ENCODE results near the gene LRMDA. TPM values are rescaled to one million over a fixed set of nuclear protein-coding genes. Genes with fewer than 3 reads are reported as not detected.

LRMDA gene
- total and polyA plus RNA-seq, 10 of the 15 experiments (the other 5 are each of a cell fraction or from before 2014, with no cell fraction given): 0.07 to 0.54 (median 0.29) TPM; not detected in 4

- ChIA-PET RAD21 (ENCODE audit: unreplicated experiment) (no interaction called here), CTCF (no interaction called here), SMC1A (ENCODE audit: uncharacterized antibody, unreplicated experiment) (no interaction called here), POLR2A (no interaction called here)
- Histone ChIP-seq H3K4me3 (no peak overlapping the region), H3K36me3 (ENCODE audit: control insufficient read depth in 2 of 2, insufficient read depth in 2 of 2, low read length in 1 of 2) (no peaks in the 10 kb centered on the region), H3K27me3 (replicated peaks in 1 of 2; ENCODE audit: control insufficient read depth in 2 of 2, insufficient read depth in 2 of 2, low read length in 1 of 2) (no peaks in the 10 kb centered on the region), H2AFZ (ENCODE audit: control insufficient read depth, low read depth, low read length) (no peak overlapping the region), H3K27ac (ENCODE audit: control insufficient read depth, insufficient read depth) (no peak overlapping the region), H3K9me3 (replicated peaks; ENCODE audit: control insufficient read depth, insufficient read depth, low read length) (no peaks in the 10 kb centered on the region), H3K79me2 (ENCODE audit: control insufficient read depth, insufficient read depth, low read length) (no peaks in the 10 kb centered on the region), H3K9ac (ENCODE audit: control insufficient read depth, insufficient read depth, low read length) (no peak overlapping the region), H4K20me1 (ENCODE audit: control insufficient read depth, insufficient read depth) (no peaks in the 10 kb centered on the region), H3K4me1 (ENCODE audit: control insufficient read depth, insufficient read depth, low read length) (no peaks in the 10 kb centered on the region), H3K4me2 (ENCODE audit: control insufficient read depth, insufficient read depth) (no peak overlapping the region)
- WGBS (ENCODE audit: insufficient coverage, insufficient replicate concordance, low lambda C conversion rate, missing lambda C conversion rate): 56% methylated on average over 7 of the region's 7 CpGs
- no TSS peak for BruUV-seq (replicated peaks)
- intact Hi-C loops (cut with micrococcal nuclease; ENCODE audit: unreplicated experiment) (no loop called here), in situ Hi-C loops (cut with MboI) (no loop called here)
- no peak for FAIRE-seq
- TF ChIP-seq ZBTB4 (CRISPR knock-in tag; IDR thresholded peaks at IDR 0.05) (no peak), SREBF2 (IDR thresholded peaks at IDR 0.05; ENCODE audit: low read length) (no peak), MYB (IDR thresholded peaks at IDR 0.05; ENCODE audit: borderline replicate concordance, low read depth, low read length) (no peak), SMC3 (IDR thresholded peaks at IDR 0.05; ENCODE audit: borderline replicate concordance, low read length) (no peak), KDM1A (IDR thresholded peaks at IDR 0.05; ENCODE audit: borderline replicate concordance) (no peak), NBN (IDR thresholded peaks at IDR 0.05) (no peak)
- DNase-seq (ENCODE audit: low read depth, low spot score): no peak
- no peak for ATAC-seq
Observed at GRCh38 chr10:76150876-76151288, 719.5 kb downstream of the LRMDA start.

Measured in GM12878 (cell line).